Skin epidermis (tissue), 12 donors: ENCODE results near the gene PRICKLE4.
A peak's percentile ranks its signal among the peaks of the same experiment; 100 is the strongest.
"Not testable (repeated sequence)": the region's sequence is repeated elsewhere in the genome, so short reads cannot be mapped to it uniquely, and the experiment has no call there.

ENCODE experiments used
- H3K27ac ChIP-seq, 21 experiments: fragments of 200-600 bp; sonication (generic) in 11 of 21; one replicate each; pipeline ENCODE4 v1.5.0; 2020; ENCODE audit warnings: mild to moderate bottlenecking in 3 of 21, inconsistent platforms in 2 of 21, moderate library complexity in 2 of 21
- H3K4me3 ChIP-seq, 7 experiments: fragments of 200-600 bp; sonication (generic) in 2 of 7; one replicate each; pipeline ENCODE4 v1.5.0; 2020; ENCODE audit warnings: inconsistent platforms in 2 of 7, mild to moderate bottlenecking in 2 of 7, moderate library complexity in 1 of 7

PRICKLE4 gene

DNA sequence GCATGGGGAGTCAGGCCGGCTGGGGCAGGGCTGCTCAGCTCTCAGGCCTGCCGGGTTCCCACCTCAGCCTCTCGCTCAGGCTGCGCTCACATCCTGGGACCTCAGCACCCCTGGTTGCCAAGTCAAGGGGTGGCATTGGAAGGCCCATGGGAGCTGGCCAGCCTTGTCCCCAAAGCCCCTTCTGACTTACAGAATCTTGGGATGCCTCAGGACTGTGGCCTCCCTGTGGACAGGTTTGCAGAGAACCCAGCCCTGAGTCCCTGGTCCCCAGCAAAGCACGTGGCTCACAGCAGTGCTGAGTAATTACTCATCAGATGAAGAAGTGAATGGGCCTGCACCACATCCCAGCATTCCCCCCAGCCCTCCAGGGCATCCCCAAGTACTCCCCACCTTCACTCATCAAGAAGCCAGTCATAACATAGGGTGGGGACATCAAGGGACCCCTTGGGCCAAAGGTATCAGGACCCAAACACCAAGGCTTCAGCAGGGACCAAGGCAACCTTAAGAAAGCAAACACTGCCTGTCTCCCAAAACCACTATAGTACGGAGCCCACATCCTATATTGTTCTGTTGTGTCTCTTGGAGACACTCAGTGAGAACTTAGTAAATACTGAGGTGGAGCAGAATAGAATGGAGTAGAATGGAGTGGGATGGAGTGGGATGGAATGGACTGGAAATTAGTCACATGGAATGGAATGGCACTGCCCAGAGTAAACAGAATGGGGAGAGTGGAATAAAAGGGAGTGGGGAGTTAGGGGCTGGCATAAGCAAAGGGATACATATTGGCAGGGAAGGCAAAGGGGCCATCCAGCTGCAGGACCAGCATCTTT, 37.0 kb upstream of the PRICKLE4 start:
- Histone ChIP-seq H3K27ac (no peak overlapping the region), H3K4me3 (no peak overlapping the region)

DNA sequence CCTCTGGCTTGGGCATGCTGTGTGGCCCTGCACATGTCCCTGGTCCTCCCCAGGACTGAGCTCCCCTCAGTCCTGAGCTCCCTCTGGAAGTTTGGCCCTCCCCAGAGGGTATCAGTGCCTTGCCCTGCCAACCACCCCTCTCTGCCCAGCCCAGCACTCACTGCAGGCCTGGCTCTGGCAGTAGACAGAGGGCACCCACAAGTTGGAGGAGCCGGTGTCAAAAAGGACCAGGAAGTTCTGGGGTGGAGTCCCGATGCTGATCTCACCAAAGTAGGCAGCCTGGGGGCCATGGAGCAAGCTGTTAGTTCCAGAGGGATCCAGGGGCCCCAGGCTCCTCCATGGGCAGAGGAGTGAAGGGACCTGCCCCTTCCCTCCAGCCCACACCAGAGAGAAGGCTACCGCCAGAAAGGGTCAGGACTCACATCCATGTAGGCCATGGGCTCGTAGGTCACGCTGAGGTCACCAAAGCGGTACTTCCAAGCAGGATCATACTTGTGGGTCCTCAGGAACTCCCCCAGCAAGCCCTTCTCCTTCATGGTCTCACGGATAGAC, 36.3 kb upstream of the PRICKLE4 start:
- H3K4me3 ChIP-seq = no peak overlapping the region
- H3K27ac ChIP-seq = no peak overlapping the region

DNA sequence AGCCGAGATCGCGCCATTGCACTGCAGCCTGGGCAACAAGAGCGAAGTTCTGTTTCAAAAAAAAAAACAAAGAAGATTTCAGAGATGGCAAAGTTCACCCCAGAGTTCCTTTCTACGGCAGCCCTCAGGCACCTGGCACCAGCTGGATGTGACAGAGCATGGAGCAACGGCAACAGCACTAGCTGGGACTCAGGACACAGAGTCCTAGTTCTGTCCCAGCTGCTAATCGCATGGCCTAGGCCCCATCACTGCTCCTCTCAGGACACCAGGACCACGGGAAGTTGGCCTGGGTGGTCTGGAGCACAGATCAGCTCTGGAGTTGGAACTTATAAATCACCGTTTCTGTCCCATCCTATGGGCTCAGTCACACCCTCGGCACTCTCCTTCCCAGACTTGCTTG, 34.5 kb upstream of the PRICKLE4 start:
- Histone ChIP-seq H3K4me3 (no peak overlapping the region), H3K27ac (no peak overlapping the region)

DNA sequence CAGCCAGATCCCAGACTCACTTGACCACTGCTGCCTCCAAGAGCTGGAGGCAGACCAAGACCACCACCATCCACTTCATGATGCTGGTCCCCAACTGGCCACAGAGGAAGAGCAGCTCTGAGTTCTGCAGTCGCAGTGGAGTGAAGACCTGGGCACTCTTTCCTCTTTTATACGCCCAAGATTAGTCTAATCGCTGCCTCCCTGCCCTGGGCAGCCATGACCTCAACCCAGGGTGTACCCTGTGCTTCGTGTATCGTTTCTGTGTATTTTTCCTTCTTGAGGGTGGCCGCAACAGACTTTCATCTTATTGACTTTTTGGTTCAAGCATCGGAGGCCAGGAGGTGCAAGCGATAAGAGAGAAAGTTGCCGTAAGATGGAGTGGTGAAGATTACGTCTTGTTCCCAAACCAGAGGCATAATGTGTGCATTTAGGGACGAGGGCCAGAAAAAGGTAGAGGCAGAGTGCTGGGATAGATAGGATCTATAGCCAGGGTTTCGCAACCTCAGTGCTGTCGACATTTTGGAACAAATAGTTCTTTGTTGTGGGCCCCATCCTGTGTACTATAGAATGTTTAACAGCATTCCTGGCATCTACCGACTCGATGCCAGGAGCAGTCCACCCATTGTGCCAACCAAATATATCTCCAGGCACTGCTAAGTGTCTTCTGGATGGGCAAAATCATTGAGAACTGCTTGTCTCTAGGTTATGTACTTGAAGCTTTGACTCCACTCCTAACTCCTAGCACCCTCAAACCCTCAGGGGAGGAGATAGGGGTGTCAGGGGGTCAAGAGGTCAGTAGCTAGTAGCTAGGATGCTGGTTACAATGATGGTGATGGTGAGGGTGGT, 33.1 kb upstream of the PRICKLE4 start, which contains the start of gene PGC:
PGC (minus strand) TSS at position 142 of the 846 bp plus-strand sequence; CDS start at position 79, 63 bp downstream.
- Histone ChIP-seq H3K4me3 (no peak within 1 kb of the TSS), H3K27ac (no peak within 1 kb of the TSS)

DNA sequence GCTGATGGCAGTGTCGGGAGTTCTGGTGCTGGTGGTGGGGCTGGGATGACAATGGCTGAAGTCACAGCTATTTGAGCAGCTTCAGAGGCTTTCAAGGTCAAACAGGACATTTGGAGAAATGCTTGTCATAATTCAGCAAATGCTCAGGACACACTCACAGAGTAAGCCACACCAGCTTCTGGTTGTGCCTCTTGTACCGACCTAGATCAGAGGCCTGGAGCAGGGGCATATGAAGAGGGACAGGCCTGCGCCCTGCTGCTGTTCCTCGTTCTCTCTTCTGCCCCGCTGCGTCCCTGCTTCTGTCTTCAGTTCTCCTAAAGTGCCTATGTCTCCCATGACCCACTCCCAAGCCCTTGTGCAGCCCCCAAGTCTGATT, 32.5 kb upstream of the PRICKLE4 start:
- H3K27ac ChIP-seq = no peak overlapping the region
- no peak overlapping the region for H3K4me3 ChIP-seq

DNA sequence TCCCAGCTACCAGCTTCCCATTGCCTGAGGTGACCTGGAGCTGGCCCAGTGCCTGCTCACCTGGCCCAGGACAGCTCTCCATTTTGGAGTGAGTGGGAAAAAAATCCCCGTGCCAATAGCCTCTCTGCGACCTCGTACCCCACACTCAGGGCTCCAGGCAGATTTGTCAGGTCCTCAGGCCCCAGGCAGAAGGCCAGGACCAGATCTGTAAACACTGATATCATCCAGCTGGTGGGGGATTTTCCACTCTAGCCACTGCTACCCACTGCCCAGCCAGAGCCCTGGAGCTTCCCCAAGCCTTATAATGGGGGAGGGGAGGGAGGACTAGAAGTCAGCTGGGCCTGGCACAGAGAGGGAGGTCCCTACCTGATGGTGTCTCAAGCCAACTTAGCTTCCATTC, 32.0 kb upstream of the PRICKLE4 start:
- Histone ChIP-seq H3K27ac (no peak overlapping the region), H3K4me3 (no peak overlapping the region)

DNA sequence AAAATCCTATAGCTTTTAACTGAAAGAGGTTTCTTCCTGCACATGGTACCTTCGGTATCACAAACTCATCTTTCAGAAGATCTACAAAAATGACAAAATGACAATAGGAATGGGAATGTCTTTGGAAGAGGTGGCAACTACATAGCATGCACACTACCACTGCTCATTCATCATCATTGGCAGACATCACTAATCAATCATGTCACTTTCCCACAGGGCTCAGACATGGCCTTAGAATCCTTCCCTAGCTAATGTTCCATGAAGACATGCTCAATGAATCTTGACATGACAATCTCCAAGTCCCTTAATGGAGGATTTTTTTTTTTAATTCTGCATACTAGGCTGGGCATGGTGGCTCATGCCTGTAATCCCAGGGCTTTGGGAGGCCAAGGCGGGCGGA, 30.2 kb upstream of the PRICKLE4 start:
- H3K4me3 ChIP-seq = no peak overlapping the region
- H3K27ac ChIP-seq = no peak overlapping the region

DNA sequence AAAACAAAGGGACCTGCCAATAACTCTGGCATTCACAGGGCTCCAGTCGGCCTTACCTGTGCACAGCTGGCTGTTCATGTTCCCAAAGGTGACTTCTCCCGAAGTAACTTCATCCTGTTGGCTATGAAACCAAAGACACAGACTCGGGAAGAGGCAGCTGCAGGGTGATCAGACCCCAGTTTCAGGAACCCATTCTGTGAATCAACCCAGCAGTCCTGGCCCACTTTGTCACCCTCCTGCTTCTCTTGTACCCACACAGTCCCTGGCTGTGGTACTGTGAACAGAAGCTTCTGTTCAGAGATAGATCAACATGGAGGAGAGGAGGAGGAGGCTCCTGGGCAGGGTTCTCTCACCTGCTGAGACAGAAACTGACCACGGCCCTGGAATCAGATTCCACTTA, 24.7 kb upstream of the PRICKLE4 start:
- Histone ChIP-seq H3K27ac (no peak overlapping the region), H3K4me3 (no peak overlapping the region)

DNA sequence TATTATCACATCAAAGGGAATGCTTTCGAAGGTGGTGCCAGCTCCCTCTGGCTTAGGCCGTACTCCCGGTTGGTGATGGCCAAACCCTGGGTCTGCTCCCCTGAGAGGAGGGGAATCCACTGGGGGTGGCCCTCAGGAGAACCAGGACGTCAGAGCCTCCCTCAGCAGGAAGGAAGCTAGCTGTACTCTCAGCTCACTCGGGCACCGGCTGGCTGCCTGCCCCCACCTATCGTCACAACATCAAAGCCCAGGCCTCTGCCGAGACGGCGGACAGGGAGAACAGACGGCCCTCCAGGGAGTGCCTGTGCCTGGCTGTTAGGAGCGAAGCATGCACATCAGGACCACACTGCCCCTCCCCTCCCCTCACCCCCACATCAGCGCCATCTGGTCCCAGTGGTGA, 24.2 kb upstream of the PRICKLE4 start:
- H3K4me3 ChIP-seq = no peak overlapping the region
- H3K27ac ChIP-seq = no peak overlapping the region

DNA sequence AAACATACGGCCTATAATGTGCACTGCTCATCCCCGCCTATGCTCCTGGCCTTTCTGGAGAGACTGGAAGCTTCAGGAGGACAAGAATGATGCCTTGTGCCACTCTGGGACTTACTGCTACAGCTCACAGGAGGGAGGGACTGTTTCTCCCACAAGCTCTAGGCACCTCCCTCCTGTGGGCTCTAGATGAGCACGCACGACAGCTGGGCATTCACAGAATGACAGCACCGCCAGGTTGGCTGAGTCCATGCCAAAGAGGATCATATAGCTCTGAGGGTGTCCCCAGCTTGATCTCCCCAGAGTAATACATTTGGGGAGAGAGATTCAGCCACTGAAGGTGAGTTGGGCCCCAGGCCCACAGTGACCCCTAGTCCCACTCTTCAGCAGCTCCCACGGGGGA, 23.3 kb upstream of the PRICKLE4 start:
- no peak overlapping the region for H3K27ac ChIP-seq
- no peak overlapping the region for H3K4me3 ChIP-seq

DNA sequence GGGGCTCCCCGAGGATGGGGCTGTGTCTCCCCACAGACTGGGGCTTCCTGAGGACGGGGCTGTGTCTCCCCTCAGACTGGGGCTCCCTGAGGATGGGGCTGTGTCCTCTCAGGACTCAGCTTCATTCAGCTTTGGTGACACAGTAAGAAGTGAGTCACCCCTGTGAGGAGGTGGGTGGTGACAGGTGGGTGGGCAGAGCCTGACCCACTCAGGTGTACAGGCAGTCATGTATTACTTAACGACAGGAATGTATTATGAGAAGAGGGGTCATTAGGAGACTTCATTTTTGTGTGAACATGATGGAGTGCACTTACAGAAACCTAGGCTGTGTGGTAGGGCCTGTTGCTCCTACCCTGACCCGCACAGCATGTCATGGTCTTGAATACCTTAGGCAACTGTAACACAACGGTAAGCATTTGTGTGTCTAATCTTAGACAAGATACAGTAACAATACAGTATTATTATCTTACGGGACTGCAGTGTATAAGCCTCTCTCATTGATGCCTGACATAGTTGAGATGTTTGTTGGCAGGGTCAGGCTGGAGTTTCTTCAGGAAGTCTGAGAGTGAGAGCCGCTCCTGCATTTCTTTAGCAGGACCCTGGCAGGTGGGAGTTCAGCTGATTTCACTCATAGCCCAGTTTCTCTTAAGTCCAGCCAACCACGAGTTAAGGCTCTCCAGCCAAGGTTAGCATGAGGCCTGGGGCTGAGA, 22.5 kb upstream of the PRICKLE4 start:
- Histone ChIP-seq H3K27ac (no peak overlapping the region), H3K4me3 (no peak overlapping the region)

DNA sequence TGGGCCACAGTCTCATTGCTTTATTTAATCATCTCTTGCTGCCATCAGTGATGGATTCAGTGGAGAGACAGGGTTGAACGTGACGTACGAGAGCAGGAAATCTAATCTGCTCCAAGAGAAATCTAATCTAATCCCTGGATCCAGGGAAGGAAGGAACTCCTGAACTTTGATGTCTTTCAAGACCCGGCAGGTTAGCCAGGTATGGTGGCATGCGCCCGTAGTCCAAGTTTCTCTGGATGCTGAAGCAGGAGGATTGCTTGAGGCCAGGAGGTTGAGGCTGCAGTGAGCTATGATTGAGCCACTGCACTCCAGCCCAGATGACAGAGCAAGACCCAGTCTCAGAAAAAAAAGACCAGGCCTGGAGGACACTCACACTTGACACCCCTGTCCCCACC, 21.9 kb upstream of the PRICKLE4 start:
- Histone ChIP-seq H3K4me3 (no peak overlapping the region), H3K27ac (no peak overlapping the region)

DNA sequence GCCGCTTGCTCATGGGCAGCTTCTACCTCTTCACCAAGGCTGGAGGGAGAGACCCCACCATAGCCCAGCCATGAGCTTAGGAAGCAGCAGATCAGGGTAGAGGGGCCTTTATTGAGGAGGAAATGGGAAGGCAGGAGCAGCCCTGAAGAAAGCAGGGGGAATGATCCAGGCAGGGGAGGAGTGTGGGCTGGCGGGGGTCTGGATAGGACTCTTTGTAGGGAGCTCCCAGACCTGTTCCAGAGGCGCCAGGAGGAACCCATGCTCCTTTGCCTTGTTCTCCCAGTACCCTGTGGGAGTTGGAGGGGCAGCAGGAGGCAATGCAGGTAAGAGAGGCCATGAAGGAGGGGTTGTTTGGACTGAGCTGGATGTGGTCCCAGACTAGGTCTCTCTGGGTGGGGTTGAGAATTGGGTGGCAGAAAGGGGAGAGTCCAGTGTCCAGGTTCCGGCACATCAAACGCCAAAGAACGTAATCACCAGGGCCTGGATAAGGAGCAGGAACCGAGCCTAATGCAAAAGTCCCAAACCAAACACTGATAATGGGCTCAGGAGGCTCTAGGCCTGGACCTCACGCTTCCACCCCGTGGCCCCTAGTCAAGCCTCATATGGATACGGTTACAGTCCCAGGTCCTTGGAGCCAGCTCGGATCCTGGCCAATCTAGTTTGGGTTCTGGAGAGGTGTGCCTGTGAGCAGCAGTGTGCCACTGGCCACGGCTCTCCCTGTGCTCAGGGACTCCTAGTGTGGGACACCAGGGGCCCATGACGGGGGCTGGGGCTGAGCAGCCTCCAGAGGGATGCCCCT, 21.3 kb upstream of the PRICKLE4 start:
- no peak overlapping the region for H3K27ac ChIP-seq

DNA sequence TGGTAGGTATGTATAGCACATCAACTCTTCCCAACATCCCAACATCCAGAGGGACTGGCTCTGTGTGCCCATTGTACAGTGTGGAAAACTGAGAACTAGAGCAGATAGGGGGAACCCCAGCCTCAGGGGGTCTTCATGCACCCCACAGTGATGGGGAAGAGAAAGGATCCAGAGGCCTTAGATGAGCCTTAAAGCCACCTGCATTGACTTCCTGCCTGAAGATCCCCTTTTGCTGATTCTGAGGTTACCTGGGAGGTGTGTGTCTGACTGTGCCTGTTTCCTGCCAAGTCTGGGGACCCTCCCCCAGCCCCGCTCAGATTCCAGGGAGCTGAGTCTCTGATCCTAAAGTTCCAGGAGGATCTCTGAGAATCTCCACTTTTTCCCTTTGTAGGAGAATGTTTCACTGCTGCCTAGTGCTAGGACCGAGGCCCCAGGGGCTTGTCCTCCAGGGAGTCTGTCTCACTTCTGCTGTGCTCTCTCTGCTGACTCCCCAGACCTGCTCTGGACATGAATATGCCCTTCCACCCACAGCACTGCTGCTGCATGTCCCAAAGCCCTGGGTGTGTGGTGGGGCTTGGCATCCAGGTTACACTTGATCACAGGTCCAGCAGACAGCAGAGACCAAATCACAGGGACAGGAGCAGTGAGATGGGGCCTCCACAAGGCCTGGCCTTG, 20.5 kb upstream of the PRICKLE4 start:
- Histone ChIP-seq H3K4me3 (no peak overlapping the region), H3K27ac (no peak overlapping the region)

More for the DNA sequence above, 21.3 kb upstream of the PRICKLE4 start:
- no peak overlapping the region for H3K4me3 ChIP-seq

DNA sequence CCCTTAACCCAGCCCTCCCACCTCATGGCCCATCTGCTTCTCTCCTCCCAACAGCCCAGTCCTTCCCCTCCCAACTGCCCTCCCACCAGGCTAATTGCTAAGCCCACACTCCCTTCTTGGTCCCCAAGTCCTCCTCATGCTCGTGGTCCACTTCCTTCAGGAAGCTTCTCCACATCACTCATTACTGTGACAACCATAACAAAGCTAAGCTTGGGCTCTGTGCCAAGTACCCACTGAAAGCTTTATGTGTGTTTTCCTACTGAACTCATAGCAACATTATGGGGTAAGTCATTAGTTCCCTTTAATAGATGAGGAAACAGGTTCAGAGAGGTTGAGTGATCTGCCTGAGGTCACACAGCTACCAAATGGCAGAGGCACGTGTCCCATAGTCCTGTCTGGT, 17.1 kb upstream of the PRICKLE4 start:
- Histone ChIP-seq H3K4me3 (no peak overlapping the region), H3K27ac (no peak overlapping the region)

DNA sequence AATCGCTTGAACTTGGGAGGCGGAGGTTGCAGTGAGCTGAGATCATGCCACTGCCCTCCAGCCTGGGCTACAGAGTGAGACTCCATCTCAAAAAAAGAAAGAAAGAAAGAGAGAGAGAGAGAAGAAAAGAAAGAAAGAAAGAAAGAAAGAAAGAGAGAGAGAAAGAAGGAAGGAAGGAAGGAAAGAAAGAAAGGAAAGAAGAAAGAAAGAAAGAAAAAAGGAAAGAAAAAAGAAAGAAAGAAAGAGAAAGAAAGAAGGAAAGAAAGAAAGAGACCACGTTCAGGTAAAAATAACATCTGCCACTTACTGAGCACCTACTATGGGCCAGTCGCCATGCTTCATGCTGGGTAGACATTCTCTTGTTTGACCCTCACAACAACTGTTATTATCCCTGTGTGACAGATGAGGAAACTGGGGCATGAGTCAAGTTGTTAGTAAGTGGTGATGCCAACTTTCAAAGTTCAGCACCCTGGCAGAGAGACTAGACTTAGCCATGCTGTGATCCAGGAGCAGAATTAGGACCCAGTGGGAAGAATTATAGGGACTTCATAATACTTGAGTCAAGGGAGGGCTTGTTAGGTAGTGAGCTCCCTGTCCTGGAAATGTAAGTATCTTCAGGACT, 14.4 kb upstream of the PRICKLE4 start:
- H3K4me3 ChIP-seq, H3K27ac ChIP-seq: not testable (repeated sequence)

DNA sequence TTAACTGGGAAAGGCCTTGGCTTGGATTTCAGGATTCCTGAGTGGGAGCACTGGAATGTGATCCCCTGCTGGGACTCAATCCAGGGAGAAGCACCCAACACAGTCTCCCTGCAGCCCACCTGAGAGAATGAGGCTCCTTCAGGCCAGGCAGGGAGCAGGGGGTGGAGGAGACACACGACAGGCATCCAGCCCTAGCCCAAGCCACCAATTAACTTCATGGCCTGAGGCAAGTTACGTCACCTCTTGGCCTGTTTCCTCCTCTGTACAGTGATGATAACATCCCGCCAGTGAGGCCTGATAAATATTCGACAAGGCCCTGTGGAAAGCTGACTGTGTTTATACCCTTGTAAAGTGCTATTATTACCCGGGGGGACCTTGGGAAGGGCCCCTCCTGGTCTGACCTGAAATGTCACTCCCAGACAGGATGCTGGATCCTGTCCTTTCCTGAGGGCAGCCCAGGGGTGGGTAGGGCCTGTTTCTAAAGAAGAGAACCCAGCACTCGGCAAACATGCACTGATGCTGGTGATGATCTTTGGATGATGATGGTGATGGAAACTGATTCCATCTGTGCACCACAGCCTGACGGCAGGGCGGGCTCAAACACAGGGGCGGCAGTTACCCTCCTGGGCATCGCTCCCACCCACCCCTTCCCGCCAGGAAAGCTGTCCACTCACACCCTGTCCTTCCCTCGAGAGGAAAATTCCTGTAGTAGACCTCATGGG, 13.3 kb upstream of the PRICKLE4 start:
- peak overlapping the region in 3 of 21 experiments; percentile 16 to 51 (median 42) for H3K27ac ChIP-seq

More for the DNA sequence above, 13.3 kb upstream of the PRICKLE4 start:
- H3K4me3 ChIP-seq = no peak overlapping the region
